GM18505 (cell line): ENCODE results near the gene CCDC194.

Experiments
- ATAC-seq: cut with Tn5 transposase; IDR thresholded peaks from one replicate; pipeline ENCODE4 v1.9.1; 2021; ENCODE audit not compliant: unreplicated experiment
- POLR2A ChIP-seq: IDR thresholded peaks from 4 replicates; pipeline ENCODE4 v1.6.1; 2011; ENCODE audit warnings: borderline replicate concordance; ENCODE audit not compliant: insufficient read depth, insufficient read length; ENCODE audit errors: extremely low read depth

CCDC194 gene

DNA sequence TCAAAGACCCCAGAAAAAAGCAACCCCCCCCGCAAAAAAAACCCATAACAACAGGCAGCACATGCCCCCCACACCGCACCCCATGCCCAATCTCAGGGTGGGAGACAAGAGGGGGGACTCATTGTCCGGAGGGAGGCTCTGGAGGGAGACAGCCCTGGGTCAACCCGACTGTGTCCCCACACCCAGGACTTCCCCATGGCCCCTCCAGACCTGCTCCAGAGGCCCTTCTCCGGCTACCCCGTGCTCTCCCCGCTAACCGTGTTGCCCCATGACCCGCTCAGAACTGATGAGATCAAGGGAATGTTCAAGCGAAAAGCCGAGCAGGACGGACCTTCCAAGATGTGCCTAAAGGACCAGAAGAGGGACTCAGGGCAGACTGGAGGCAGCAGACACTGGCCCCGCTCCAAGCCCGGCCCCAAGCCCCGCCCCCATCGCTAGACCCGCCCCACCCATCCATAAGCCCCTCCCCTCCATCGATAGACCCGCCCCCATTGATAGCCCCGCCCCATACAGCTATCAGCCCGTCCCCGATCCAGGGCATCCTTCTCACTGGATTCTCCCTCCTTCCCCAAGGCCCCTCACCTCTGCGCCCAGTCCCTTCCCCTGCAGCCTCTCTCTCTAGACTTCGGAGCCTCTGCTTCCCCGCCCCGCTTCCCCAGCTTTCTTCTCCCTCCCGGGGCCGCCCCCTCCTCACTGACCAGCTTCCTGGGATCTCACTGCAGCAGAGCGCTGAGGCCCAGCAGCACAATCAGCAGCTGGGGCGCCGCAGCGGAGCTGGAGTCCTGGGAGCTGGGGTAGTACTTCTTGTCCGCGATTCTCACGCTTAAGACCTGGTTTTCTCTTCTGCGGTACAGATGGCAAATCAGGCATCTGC, 9.2 kb upstream of the CCDC194 start:
- no peak for ATAC-seq
- no peak for TF ChIP-seq POLR2A

DNA sequence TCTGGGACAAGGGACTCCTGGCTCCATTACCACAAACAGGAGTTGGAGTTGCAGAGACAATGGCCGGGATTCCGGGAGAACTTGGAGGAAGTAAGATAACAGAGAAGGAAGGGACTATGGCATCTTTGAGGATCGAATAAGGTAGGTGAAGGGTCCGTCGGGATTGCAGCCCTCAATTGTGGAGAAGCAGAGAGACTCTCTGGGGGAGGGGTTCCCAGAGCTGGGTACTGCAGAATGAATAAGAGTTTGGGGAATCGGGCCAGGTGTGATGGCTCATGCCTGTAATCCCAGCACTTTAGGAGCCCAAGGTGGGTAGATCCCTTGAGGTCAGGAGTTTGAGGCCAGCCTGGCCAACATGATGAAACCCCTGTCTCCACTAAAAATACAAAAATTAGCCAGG, 7.6 kb upstream of the CCDC194 start:
- TF ChIP-seq POLR2A, result no peak
- ATAC-seq, result no peak

DNA sequence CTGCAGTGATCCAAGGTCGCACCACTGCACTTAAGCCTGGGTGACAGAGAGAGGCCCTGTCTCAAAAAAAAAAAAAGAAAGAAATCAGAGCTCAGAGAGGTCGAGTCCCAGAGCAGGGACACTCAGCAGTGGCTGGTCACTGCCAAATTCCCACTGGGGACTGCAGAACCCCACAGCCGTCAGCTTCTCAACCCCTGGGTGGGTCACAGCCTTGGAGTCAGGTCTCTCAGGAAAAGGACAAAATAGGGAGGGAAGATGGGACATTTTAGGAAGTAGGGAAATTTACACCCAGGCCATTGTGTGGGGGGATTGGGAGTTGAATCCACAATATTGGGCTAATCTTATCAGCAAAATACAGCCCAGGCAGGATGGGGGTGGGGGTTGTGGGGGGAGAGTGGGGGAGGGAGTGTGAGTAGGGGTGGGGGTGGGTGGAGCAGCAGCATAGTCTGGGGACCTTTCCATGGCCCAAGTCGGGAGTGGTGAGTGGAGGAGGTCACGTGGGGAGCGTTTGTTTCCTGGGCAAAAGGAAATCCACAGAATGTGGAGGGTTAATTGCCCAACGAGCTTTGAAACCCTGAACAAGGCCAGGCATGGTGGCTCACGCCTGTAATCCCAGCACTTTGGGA, 5.0 kb upstream of the CCDC194 start:
- no peak for ATAC-seq
- no peak for TF ChIP-seq POLR2A

DNA sequence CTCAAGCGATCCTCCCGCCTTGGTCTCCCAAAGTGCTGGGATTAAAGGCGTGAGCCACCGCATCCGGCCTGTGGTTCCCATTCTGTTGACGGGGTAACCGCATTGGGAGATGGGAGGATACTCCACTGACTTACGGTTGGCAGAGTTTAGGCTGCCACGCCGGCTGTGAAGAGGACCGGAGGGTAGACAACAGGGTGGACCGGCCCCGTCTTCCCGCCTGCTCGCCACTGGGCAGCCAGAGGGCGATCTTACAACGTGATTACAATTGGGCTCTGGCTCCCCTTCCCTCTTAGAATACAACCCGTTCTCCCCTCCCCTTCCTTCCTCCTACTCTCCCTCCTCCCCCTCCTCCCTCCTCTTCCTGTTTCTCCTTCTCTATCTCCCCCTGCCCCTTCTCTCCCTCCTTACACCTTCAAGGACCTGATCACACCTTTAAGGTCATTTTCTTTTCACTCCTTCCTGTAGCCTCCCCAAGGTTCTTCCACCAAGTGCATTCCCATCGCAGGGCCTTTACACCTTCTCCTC, 957 bp upstream of the CCDC194 start:
- TF ChIP-seq POLR2A, result peak; percentile 46
- no peak for ATAC-seq

DNA sequence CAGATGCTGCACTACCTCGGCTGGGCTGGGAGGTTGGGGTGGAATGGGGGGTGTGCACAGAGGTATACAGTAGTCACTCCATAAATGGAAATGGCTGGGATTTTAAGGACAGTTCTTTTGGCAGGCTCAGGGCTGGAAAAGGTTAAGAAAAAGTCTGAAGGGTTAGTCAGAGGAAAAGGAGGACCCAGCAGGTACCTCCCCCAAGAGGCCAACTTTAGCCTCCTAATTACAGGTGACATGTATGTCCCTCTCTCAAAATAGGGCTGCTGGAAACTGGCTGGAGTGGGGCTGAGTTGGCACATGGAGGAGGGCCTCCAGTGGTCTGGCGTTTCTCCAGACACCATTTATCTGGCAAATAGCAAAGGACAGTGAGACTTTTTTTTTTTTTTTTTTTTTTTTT, 994 bp downstream of the CCDC194 start:
- no peak for ATAC-seq
- TF ChIP-seq POLR2A, result no peak

DNA sequence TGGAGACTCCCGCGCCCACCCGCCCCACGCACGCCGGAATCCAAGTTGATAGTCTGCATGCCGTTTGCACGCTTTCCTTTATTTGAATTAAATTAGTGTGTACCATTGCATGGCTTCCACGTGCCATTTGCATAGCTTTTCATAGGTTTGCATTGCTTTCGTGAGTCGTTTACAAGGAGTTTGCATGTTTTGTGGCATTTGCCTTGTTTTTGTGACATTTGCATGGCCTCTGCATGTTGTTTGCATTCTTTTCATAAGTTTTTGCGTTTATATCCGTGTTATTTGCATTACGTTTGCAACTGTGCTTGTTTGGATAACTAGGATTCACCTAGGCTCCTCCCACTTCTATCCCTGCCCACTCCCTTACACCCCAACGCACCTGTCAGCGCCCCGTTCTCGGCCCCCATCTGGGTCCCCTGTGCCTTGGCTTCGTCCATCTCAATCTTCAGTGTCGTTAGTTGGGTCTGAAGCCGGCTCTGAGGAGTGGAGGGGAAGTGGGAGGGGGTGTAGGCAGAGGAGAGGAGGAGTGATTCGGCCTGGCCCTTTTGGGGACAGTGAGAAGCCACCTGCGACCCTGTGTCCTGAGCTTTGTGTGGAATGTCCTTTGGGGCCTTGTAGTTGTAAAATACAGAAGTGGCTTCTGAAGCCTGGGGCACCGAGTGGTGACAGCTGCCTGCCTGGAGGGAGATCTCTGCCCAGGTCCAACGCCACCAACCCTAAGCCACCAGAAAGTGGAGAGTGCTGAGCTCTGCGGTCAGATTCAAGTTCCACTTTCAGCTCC, 2.4 kb downstream of the CCDC194 start:
- ATAC-seq, result no peak
- TF ChIP-seq POLR2A, result no peak

DNA sequence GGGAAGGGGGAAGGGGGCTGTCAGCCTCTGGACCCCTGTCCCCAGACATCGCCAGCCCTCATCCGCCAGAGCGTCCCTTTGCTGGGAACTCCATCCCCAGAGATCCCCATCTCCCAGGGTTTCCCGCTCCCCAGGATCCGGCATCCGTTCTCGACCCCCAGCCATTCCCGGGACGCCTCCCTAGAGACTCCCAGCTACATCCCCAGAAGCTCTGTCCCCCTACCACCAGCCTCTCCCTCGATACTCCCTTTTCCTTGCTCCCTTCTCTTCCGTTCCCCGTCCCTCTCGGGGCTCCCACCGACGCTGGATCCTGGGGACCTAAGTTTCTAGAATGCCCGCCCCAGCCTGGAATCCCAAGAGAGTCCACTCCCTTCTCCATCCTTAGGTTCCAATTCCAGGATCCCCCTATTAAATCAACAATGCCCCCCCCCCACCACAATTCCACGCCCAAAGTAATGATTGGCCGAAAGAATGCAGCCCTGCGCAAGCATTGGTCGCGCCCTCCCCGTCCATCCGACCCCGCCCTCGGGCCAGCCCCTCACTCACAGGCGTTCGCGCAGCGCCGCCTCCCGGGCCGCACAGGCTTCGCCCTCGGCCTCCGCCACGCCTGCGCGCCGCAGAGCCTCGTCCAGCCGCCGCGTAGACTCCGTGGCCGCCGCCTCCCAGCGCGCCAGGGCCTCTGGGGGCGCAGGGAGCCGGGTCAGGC, 3.2 kb downstream of the CCDC194 start:
- no peak for TF ChIP-seq POLR2A
- ATAC-seq, result peak; percentile 85

DNA sequence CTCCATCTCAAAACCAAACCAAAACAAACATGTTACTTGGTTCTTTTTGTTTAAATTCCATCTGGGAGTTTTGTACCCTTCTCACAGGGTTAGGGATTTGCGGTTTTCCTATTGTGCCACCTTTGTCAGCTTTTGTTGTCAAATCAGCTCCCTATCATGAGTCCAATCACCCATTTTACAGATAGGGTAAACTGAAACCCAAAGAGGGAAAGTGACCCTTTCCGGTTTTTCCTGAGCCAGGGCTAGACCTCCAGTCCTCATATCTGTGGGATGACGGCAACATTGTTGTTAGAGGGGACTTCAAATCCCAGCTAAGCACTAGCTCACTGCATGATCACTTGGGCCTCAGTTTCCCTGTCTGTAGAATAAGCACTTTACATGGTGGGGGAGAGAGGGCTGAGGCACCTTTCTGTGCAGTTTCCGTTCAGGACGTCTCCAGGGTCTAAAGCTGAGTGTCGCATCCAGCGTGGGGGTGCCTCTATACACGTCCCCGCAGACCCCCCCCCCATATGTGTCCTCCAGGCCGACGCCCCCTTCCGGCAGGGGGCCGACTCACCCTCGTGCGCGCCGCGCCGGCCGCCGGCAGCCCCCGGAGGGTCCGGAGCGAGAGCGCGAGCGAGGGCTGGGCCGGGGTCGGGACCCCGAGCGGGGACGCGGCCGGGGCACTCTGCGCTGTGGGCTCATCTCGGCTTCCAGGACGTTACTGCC, 3.9 kb downstream of the CCDC194 start:
- TF ChIP-seq POLR2A, result no peak
- ATAC-seq, result no peak

DNA sequence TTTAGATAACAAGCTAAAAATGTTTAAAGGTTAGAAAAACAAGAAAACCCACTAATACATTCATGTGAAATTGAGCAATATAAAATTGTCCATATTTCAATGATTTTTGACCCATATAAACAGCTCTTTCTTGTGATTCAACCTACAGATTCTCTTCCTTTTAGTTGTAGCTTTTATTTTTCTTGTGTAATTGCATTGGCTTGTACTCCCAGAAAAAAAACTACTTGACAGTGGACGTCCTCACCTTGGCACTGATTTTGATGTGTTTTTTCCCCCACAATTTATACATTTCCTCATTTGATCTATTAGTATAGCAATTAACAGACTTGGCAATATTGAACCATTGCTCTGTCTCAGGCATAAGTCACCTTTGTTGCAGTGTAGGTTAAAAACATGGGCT, 4.7 kb downstream of the CCDC194 start:
- no peak for TF ChIP-seq POLR2A
- no peak for ATAC-seq

DNA sequence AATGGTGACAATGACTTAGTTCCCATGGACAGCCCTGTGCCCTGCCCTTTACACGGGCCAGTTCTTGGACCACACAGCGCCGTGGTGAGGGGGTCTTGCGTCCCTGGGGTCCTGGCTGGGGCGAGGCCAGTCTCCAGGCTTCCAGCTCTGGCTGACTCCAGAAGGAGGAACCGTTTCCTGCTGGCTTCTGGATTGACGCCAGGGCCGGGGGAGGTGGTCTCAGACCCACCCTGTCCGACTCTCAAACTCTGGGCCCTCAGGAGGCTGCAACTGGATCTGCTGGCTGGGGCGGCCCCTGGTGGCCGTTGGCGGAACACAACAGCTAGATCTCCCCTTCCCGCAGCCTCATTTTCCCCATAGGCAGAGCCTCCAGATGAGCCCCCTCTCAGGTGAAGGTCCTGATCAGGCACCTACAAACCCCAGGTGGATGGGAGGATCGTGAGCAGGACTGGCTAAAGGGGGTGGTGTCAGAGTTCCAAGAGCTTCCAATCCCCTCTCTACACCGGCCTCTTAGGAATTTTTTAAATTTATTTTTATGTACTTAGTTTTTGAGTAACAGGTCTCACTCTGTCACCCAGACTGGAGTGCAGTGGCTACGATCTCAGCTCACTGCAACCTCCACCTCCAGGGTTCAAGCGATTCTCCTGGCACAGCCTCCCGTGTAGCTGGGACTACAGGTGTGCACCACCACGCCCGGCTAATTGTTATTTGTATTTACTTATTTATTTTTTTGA, 8.0 kb downstream of the CCDC194 start:
- TF ChIP-seq POLR2A, result no peak
- no peak for ATAC-seq

DNA sequence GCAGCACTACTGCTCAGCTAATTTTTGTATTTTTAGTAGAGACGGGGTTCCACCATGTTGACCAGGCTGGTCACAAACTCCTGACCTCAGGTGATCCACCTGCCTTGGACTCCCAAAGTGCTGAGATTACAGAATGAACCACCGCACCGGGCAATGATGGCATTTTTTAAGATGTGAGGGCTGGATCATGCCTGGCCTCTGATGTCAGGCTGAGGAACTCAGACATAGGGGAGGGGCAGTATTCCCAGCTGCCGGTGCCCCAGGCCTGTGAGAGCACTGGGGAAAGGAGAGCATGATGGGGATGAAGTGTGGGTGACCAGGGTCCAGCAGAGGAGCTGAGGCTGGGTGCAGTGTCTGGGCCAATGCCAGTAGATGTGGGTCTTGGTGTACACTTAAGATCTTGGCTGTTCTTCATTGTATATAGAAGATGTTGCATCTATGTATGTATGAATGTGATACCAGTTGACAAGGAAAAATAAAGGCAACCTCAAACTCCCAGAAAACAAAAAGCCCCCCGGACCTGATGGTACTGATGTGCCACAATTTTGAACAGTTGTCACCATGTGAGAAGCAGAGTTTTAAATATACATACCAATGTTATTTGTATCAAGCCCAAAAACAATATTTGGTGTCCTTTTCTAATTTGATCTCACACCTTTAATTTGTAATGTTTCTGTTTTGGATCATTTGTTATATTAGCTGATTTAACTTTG, 13.4 kb downstream of the CCDC194 start:
- no peak for ATAC-seq
- no peak for TF ChIP-seq POLR2A

DNA sequence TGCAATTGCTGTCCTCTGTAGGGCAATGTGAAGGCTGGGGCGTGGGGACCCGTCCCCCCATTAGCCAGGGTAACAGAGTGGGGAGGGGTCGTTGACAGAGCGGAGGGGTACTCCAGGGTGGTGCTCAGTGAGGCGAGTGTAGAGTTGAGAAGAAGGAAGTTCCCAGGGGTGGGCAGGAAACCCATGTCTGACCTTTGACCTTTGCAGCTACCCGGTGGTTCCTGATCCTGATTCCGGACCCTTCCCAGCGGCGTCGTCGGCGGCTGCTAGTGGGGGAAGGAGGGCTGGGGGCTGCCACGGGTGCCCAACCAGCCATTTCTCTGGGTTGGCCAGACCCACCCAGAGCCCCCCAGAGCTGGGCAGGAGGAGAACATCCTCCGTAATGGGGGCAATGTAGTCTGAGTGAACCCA, 14.8 kb downstream of the CCDC194 start:
- ATAC-seq, result no peak
- no peak for TF ChIP-seq POLR2A

DNA sequence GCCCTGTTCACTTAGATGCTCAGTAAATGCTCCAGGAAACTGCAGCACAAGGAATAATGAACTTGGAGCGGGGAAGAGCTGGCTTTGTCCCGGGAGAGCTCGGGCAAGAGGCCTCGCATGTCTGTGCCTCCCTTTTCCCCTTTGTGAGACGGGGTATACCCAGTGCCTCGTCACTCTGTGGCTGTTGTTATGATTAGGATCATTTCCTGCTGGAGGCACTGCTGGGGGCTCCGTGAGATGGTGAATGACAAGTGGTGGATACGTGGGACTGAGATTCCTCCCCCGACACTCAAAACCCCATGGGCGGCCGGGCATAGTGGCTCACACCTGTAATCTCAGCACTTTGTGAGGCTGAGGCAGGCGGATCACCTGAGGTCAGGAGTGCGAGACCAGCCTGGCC, 15.7 kb downstream of the CCDC194 start:
- ATAC-seq, result no peak
- no peak for TF ChIP-seq POLR2A
